ENCODE data around the gene SPEF2. TPM values are rescaled to one million over a fixed set of nuclear protein-coding genes. Genes with fewer than 3 reads are reported as not detected.

Gene SPEF2
- total and polyA plus RNA-seq, 7 donors: 0.13 to 0.71 (median 0.56) TPM

DNA sequence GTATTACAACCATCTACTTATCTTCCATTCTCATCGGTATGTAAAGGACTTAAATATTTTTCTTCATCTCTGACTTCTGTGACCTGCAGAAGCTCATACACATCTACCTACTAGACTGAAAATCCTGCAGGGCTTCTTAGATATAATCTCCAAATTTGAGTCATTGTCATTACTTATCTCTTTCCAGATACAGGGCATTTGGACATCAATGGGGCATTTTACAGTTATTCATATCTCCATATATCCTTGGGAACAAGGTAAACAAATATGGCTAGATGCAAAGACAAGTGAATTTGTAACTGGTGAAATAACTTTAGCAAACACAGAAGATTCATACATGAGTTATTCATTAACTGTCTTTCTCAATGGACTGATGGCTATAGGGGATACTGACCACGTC lies 201.4 kb downstream of the SPEF2 start:
- 90 to 96% (median 93%) methylated on average over 2 of the region's 2 CpGs for WGBS, 3 donors
- intact Hi-C loops (cut with DNase I): no loop called here
- no peak for DNase-seq
- Histone ChIP-seq H3K4me3 (no peak overlapping the region), H3K9me3 (no peaks in the 10 kb centered on the region), H3K36me3 (ENCODE audit: insufficient read depth in 1 of 2, low read depth in 1 of 2) (no peaks in the 10 kb centered on the region), H3K27me3 (ENCODE audit: insufficient read depth in 3 of 3, low read length in 2 of 3) (no peaks in the 10 kb centered on the region), H3K27ac (no peak overlapping the region), H3K4me1 (no peaks in the 10 kb centered on the region)
- TF ChIP-seq, protein P1, sequence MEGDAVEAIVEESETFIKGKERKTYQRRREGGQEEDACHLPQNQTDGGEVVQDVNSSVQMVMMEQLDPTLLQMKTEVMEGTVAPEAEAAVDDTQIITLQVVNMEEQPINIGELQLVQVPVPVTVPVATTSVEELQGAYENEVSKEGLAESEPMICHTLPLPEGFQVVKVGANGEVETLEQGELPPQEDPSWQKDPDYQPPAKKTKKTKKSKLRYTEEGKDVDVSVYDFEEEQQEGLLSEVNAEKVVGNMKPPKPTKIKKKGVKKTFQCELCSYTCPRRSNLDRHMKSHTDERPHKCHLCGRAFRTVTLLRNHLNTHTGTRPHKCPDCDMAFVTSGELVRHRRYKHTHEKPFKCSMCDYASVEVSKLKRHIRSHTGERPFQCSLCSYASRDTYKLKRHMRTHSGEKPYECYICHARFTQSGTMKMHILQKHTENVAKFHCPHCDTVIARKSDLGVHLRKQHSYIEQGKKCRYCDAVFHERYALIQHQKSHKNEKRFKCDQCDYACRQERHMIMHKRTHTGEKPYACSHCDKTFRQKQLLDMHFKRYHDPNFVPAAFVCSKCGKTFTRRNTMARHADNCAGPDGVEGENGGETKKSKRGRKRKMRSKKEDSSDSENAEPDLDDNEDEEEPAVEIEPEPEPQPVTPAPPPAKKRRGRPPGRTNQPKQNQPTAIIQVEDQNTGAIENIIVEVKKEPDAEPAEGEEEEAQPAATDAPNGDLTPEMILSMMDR (IDR thresholded peaks at IDR 0.05): no peak
- ATAC-seq: no peak

DNA sequence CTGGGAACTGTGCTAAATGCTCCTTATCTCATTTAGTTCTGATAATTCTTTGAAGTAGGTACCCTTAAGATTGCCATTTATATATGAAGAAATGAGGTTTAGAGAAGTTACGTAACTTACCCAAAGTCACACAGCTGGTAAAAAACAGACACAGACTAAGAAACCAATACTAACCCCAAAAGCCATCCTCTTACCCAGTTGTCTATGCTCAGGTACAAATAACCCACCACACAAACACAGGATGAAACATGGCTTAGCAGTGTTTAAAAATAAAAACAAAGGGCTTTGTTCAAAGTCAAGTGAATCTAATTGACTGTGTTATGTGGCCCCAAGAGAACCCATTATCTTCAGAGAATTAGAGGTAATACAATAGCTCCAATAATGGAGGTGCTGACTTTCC lies 202.0 kb downstream of the SPEF2 start:
- H3K36me3 ChIP-seq (ENCODE audit: insufficient read depth in 1 of 2, low read depth in 1 of 2): no peaks in the 10 kb centered on the region
- no peaks in the 10 kb centered on the region for H3K9me3 ChIP-seq
- H3K27ac ChIP-seq: no peak overlapping the region
- intact Hi-C loops (cut with DNase I): no loop called here
- TF ChIP-seq, protein P1 (IDR thresholded peaks at IDR 0.05): no peak
- no peak for ATAC-seq
- H3K4me1 ChIP-seq: no peaks in the 10 kb centered on the region
- no peaks in the 10 kb centered on the region for H3K27me3 ChIP-seq (ENCODE audit: insufficient read depth in 3 of 3, low read length in 2 of 3)
- DNase-seq: no peak
- H3K4me3 ChIP-seq: no peak overlapping the region
- WGBS, 3 donors: 94 to 100% (median 97%) methylated on average over 1 of the region's 1 CpG

DNA sequence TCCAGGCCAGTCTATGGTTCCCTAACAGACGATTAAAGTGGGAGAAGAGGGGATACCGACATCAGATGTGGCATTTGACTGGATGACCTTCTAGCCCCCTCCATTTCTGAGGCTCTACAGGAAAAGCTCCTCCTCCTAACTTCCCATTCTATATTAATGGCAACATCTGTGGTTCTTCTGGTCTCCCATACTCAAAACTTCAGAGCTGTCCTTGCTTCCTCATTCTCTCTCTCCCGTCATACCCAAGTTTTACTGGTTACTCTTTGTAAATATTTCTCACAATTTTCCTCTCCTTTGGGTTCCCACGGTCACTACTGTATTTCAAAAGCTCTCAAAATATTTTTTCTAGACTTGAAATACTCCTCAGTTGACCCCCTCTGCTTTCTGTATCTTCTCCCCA lies 203.1 kb downstream of the SPEF2 start:
- H3K4me1 ChIP-seq: no peaks in the 10 kb centered on the region
- intact Hi-C loops (cut with DNase I): no loop called here
- WGBS, 3 donors: 74 to 92% (median 84%) methylated on average over 4 of the region's 4 CpGs
- TF ChIP-seq, protein P1 (IDR thresholded peaks at IDR 0.05): no peak
- ATAC-seq (no peak), DNase-seq (no peak)
- H3K9me3 ChIP-seq: no peaks in the 10 kb centered on the region
- H3K27me3 ChIP-seq (ENCODE audit: insufficient read depth in 3 of 3, low read length in 2 of 3): no peaks in the 10 kb centered on the region
- H3K4me3 ChIP-seq: no peak overlapping the region
- no peaks in the 10 kb centered on the region for H3K36me3 ChIP-seq (ENCODE audit: insufficient read depth in 1 of 2, low read depth in 1 of 2)
- H3K27ac ChIP-seq: no peak overlapping the region

DNA sequence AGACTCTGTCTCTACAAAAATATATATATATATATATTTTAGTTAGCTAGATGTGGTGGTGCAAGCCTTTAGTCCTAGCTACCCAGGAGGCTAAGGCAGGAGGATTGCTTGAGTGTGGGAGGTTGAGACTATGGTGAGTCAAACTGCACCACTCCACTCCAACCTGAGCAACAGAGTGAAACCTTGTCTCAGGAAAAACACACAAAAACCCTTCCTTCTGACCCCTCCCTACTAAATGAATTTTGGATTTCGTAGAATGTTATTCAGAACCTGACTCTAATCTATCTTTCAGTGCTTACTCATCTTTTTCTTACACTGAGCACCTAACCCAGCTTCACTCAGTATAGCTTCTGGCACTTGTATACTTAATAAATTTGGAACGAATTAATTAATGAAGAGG lies 203.8 kb downstream of the SPEF2 start:
- Histone ChIP-seq H3K9me3 (no peaks in the 10 kb centered on the region), H3K4me3 (no peak overlapping the region), H3K27ac (no peak overlapping the region), H3K27me3 (ENCODE audit: insufficient read depth in 3 of 3, low read length in 2 of 3) (no peaks in the 10 kb centered on the region), H3K4me1 (no peaks in the 10 kb centered on the region), H3K36me3 (ENCODE audit: insufficient read depth in 1 of 2, low read depth in 1 of 2) (no peaks in the 10 kb centered on the region)
- TF ChIP-seq, protein P1 (IDR thresholded peaks at IDR 0.05): no peak
- 80 to 90% (median 87%) methylated on average over 2 of the region's 2 CpGs for WGBS, 3 donors
- ATAC-seq (no peak), DNase-seq (no peak)
- intact Hi-C loops (cut with DNase I): no loop called here

DNA sequence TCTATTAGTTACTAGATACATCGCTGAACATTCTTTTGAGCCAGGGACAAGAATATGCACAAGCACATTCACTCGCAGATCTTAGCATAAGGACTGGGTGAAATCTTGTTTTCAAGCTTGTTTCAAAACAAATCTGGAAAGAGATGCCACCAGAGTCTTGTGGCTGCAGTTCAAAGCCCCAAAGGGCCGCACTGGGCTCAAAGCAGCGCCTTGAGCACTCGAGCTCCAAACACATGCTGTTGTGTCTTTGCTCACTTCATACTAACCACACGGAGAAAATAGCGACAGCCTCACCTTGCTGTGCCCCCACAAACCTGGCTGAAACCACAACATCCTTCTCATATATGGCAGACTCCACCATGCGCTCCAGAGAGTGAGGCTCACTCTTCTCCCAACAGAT lies 204.8 kb downstream of the SPEF2 start:
- Histone ChIP-seq H3K4me1 (no peaks in the 10 kb centered on the region), H3K27ac (no peak overlapping the region), H3K4me3 (no peak overlapping the region), H3K36me3 (ENCODE audit: insufficient read depth in 1 of 2, low read depth in 1 of 2) (no peaks in the 10 kb centered on the region), H3K27me3 (ENCODE audit: insufficient read depth in 3 of 3, low read length in 2 of 3) (no peaks in the 10 kb centered on the region), H3K9me3 (no peaks in the 10 kb centered on the region)
- no peak for ATAC-seq
- TF ChIP-seq, protein P1 (IDR thresholded peaks at IDR 0.05): no peak
- no peak for DNase-seq
- 81 to 90% (median 83%) methylated on average over 8 of the region's 8 CpGs for WGBS, 3 donors
- intact Hi-C loops (cut with DNase I): no loop called here

Measured in psoas muscle (tissue), 8 donors.